T-helper 2 cell treated with Interferon-gamma antibody and Interleukin-4, amounts not matched to agents 100 ng/mL and 5 ng/mL, for 36 hours (primary cell): ENCODE data around the gene C2orf81. TPM values are rescaled to one million over a fixed set of nuclear protein-coding genes. Genes with fewer than 3 reads are reported as not detected.
"Not testable (repeated sequence)": the region's sequence is repeated elsewhere in the genome, so short reads cannot be mapped to it uniquely, and the experiment has no call there.

Experiments used
- intact Hi-C: fragments of 100-400 bp; cut with micrococcal nuclease; formaldehyde crosslinking; loops from one replicate; pipeline ENCODE4 v1.15.1; 2023
- total RNA-seq: library from RNA; stranded (reverse); gene quantifications from 2 replicates; pipeline ENCODE4 v1.2.3, GENCODE V29; 2022

Gene C2orf81
- 1.0 and 1.5 TPM in 2 replicates for total RNA-seq

DNA sequence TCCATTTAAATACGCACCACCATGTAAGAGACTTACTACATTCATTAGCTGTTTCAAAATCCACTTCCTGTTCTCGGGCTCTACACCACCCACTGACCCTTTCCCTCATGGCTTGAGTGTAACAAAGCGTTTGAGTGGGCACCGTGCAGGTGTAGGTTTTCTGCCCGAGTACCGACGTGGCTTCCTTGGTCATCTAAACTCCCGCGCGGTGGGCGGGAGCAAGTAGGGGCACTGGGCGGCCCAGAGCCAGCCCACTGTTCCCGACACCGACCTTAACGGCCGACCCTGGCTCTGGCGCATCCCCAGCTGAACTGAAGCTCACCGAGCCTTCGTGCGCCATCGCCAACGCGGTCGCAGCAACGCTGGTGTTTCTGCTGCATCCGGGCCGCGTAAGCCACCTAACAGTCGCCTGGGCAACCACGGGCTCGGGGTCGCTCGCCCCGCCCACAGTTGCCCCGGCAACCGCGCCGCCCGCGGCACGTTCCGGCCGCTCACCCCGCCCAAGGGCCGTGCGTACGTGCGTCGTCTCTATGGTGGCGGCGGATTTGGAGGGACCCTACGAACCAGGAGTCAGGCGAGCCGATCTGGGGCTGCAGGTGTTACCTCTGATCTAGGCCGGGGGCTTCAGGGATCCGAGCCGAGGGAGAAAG, at the start of gene C2orf81, which contains the start of gene WDR54:
C2orf81 (minus strand) TSS at position 399 of the 650 bp plus-strand sequence; CDS start at position 340, 59 bp downstream.
WDR54 (plus strand) TSS at position 510 of the 650 bp plus-strand sequence. CDS start 424 bp downstream, outside the sequence.
- intact Hi-C loops, result loop anchor here (1.0 to 2.0 kb wide), 7 partner anchors 29 to 243 kb away; partner anchors contain the start of genes AUP1, HTRA2, MOB1A and SEMA4F

DNA sequence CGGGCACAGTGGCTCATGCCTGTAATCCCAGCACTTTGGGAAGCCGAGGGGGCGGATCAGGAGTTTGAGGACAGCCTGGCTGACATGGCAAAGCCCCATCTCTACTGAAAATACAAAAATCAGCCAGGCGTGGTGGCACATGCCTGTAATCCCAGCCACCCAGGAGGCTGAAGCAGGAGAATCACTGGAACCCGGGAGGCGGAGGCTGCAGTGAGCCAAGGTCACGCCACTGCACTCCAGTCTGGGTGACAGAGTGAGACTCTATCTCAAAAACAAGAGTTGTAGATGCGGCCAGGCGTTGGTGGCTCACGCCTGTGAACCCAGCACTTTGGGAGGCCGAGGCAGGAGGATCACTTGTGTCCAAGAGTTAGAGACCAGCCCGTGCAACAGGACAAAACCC, 49.3 kb upstream of the C2orf81 start:
- intact Hi-C loops, result not testable (repeated sequence)

DNA sequence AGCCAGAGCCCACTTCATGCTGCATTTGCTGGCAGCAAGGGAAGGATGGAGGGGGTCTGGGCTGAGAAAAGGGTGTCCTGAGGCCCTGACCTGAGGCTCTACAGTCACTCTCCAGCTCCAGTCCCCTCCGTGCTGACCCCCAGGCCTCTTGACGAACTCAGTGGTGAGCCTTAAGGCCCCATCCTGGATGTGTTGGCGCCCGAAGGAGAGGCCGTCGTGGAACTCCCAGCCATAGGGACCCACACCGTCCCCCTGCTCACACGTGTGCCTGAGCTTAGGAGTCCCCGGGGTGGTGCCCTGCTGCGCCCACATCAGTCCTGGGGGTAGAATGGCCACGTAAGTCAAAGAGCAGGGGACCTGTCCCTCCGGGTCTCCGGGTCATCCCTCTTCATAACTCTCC, 43.0 kb upstream of the C2orf81 start:
- intact Hi-C loops, result no loop called here

DNA sequence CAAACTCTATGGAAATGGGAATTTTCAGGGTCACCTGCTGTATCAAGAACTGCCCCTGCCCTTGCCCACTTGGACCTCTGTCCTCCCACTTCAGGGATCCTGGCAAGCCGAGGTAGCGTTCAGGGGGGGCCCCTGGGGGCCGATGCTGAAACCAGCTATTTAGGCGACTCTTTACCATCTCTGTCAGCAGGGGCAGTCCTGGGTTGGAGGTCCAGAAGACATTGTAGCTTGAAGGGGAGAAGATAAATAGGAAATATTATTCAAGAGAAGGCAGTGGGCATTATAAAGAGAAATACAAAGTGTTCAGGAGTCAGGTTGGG, 41.3 kb upstream of the C2orf81 start:
- intact Hi-C loops, result no loop called here

DNA sequence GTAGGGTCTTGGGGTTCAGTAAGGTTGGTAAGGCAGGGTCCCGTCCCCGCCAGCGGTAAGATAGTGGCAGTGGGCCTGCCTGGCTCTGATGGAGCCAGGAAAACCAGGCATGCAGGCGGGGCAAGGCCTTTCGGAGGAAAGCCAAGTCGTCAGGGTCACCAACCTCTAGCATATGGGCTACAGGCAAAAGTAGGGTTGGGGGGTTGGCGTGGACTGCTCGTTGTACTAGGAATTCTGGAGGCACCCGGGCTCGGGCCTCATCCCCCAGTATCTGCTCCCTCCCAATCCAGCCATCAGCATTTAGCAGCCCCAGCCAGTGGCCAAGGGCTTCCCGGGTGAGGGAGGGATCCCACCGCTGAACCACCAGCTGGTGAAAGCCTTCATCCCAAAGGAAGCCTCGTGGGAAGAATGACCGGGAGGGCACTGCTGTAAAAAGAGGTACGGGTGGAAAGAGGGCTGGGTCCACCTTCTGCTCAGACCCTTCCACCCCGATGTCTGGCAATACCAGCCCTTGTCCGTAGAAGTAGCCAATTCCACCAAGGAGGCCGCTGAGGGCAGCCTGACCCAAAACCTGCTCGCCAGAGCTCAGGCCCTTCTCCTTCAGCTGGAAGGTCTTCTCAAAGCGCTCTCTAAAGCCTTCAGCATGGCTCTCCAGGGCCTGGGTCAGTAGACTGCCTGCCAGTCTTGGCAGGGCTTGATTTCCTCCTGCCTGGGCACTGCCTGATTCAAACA, 40.8 kb upstream of the C2orf81 start:
- intact Hi-C loops, result no loop called here

DNA sequence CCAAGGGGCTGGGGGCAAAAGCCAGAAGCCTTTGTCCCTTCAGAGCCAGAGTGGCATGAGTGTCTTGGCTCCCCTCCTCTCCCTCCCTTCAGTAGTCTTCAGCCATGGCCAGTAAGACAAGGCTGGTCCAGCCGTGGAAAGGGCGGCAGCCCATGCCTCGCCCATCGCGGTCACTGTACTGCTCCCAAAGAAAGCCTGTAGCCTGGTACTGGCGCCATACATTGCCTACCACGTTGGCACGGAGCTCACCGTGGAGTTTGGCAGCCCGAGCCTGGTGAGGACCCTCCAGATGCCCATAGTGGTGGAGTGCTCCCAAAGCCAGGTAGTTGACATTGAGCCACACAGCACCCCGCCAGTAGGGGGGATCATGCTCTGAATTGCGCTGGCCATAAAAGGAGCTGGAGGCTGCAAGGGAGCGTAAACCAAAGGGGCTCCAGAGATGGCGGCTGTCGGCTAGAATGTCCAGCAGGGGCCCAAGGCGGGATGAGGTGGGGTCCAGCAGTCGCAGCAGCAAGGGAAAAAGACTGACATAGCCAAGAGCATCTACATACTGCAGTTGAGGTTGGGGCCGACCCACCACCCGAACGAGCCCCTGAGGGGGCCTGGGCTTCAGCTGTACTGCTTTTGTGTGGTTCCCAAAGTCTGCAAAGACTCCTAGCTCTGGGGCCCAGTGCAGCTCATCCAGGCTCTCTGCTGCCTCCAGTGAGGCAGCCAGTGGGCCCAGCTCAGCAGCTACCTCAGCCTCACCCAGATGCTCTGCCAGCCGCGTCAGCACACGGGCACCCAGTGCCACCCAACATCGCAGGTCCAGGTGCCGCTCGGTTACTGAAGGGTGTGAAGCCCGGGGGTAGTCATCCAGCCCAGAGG, 40.0 kb upstream of the C2orf81 start:
- intact Hi-C loops, result no loop called here

DNA sequence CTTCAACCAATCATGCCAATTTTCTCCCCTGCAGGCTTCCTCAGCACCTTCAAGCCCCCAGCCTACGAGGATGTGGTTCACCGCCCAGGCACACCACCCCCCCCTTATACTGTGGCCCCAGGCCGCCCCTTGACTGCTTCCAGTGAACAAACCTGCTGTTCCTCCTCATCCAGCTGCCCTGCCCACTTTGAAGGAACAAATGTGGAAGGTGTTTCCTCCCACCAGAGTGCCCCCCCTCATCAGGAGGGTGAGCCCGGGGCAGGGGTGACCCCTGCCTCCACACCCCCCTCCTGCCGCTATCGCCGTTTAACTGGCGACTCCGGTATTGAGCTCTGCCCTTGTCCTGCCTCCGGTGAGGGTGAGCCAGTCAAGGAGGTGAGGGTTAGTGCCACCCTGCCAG, 38.8 kb upstream of the C2orf81 start:
- intact Hi-C loops, result not testable (repeated sequence)

DNA sequence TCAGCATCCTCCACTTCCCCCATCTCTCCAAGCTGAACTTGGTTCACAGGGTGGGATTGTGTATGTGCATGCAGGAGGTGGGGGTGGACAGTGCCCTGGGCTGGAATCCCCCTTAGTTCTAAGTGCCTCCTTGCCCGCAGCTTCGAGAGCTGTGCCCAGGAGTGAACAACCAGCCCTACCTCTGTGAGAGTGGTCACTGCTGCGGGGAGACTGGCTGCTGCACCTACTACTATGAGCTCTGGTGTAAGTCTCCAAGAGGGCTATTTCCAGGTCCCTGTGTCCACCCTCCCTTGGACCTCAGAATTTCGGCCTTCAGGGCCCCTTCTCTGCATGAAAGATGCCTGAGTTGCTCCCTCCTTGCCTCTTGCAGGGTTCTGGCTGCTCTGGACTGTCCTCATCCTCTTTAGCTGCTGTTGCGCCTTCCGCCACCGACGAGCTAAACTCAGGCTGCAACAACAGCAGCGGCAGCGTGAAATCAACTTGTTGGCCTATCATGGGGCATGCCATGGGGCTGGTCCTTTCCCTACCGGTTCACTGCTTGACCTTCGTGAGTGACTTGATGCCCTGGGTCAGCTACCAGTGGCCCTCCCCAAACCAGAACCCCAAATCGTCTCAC, 38.2 kb upstream of the C2orf81 start:
- intact Hi-C loops, result loop anchor here (5.0 to 10.0 kb wide), 2 partner anchors 498 to 1385 kb away; partner anchors contain the start of genes POLE4 and SFXN5

DNA sequence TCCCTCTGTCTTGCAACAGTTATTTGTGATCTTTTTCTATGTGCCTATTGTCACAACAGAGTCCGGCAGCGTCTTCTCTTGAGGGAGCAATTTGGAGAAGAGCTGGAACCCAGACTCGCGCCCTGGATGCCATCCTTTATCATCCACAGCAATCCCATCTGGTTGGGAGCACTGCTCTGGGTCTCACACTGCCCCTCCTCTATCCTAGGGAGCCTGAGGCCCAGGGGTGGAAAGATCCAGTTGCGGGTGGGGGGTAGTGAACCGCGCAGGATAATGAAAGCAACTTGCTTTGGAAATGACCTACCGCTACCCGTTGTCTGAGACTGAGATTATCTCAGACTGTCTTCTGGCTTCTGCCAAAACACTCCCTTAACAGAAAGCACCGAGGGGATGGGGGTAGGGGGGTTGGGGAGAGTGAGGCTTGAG, 37.5 kb upstream of the C2orf81 start:
- intact Hi-C loops, result loop anchor here (1.0 to 10.0 kb wide), 6 partner anchors 13 to 1384 kb away; partner anchors contain the start of genes DOK1, MRPL53, MTHFD2 and POLE4

DNA sequence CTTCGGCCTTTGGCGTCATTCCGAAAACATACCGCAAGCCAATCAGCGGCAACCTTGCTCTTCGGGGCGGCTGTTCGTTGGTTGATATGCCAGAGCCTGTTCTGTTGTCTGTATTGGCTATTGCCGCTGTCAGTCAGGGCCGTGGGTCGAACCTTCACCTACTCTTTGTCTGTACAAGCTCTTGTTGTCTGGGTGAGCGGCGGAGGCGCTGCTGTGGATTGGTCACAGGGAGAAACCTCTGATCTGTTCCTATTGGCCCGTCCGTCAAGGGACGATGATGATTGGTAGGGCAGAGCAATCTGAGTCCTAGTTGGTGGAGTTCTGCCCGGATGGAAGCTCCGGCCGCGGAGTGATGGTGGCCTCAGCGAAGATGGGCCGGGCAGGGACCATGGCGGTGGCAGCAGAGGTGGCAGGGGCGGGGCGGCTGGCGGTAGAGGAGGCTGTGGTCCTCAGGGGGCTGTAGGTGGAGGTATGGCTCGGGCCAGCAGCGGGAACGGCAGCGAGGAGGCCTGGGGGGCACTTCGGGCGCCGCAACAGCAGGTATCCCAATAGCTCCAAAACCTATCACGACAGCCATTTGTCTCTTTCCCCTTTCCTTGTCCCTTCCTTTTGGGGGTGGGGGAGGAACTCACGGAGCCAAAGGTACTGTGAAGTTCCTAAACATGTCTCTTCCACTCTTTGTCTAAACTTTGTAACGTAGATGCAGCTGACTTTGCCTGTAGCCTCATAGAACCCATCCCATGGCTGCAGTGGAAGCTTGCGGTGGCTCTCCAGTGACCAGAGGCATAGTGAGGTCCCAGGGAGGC, 36.9 kb upstream of the C2orf81 start, which contains the start of gene WBP1:
WBP1 (plus strand) TSS at position 307 of the 806 bp plus-strand sequence; CDS start at position 472, 165 bp downstream.
- intact Hi-C loops, result loop anchor here (1.0 to 10.0 kb wide), 6 partner anchors 14 to 1384 kb away; partner anchors contain the start of genes DOK1, MRPL53, MTHFD2 and POLE4

DNA sequence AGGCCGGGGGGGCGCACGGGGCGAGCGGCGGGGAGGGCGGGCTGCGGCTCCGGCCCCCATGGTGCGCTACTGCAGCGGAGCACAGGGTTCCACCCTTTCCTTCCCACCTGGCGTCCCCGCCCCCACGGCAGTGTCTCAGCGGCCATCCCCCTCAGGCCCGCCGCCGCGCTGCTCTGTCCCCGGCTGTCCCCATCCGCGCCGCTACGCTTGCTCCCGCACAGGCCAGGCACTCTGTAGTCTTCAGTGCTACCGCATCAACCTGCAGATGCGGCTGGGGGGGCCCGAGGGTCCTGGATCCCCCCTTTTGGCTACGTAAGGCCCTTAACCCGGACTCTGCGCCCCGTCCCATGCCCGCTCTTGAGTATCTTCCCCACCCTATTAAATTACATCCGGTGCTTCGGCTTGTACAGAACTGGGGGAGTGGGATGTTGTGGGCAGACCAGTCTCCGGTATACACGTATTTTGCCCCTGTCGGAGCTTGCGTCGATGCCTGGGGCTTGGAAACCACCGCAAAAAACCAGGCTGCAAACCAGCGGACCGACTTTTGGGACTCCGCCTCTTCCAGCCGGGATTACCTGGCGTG, 36.2 kb upstream of the C2orf81 start:
- intact Hi-C loops, result loop anchor here (1.0 to 10.0 kb wide), 9 partner anchors 15 to 1383 kb away; partner anchors contain the start of genes AUP1, DOK1, HTRA2 and MRPL53

DNA sequence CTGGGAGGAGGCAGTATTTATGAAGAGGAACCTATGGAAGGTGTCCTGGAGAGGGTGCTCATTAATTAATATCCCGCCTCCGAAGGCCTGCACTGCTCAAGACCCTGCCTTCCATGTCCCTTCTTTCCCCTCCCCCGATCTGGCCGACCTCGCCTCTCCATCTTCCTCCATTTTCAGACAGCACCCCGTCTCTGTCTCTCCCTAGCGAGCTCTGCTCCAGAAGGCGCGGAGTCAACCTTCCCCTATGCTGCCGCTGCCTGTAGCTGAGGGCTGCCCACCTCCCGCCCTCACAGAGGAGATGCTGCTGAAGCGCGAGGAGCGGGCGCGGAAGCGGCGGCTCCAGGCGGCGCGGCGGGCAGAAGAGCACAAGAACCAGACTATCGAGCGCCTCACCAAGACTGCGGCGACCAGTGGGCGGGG, 35.7 kb upstream of the C2orf81 start:
- intact Hi-C loops, result loop anchor here (1.0 to 10.0 kb wide), 5 partner anchors 50 to 1382 kb away; partner anchors contain the start of genes AUP1, HTRA2, PCGF1 and POLE4

DNA sequence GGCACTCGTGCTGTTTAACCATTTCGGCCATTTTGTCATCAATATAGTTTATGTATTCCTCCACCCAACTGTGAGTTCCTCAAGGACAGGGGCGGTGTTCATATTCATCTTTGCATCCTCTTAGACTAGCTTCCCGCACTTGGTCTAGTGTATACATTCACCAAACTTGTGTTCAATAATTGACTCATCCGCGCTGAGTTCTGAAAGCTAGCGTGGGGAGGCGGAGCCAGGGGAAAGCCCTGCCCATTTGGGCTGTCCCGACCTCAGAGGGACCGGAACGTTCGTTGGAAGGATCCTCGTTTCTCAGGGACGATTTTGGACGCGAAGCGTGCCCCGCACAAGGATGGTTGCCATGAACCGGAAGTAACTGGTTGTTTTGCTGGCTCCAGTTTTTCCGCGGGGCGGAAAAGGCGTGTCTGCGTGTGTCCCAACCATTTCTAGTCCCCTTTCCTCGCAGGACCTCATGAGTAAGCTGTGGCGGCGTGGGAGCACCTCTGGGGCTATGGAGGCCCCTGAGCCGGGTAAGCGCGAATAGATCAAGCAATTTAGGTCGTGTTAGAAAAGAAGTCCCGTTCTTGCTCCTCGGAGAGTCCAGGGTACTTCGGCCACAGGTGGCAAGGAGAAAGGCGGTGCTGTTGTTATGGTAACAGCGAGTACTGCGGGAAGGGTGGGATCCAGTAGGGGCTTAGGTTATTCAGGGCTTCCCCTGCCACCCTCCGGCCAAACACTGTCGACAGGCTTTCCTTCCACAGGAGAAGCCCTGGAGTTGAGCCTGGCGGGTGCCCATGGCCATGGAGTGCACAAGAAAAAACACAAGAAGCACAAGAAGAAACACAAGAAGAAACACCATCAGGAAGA, 33.5 kb upstream of the C2orf81 start, which contains the start of gene INO80B:
INO80B (plus strand) TSS at position 434 of the 858 bp plus-strand sequence; CDS start at position 464, 30 bp downstream.
- intact Hi-C loops, result loop anchor here (1.0 to 10.0 kb wide), 11 partner anchors 10 to 1380 kb away; partner anchors contain the start of genes C2orf81, CCT7, MOB1A and MOGS

DNA sequence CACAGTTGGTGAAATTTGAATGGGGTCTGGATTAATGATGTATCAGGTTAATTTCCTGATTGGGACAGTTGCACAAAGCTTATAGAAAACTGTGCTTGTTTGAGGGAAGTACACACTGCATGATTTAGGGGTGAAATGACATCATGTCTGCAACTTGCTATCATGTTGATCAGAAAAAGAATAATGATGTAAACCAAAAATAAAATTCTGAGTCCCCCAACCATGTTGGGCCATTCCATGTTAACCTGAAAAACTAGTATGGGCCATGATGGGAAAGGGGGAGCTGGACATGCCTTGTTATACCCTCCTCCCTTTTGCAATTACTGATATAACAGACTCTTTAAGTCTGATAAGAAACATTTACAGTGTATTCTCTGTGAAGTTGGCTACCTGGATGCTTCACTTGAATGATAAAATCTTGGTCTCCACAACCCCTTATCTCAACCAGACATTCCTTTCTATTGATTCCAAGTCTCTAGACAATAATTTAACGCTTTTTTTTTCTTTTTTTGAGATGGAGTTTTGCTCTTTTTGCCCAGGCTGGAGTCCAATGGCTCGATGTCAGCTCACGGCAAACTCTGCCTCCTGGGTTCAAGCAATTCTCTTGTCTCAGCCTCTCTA, 29.3 kb upstream of the C2orf81 start:
- intact Hi-C loops, result loop anchor here (10.0 kb wide), 1 partner anchor 1376 kb away; the partner anchor contains the start of gene SFXN5

DNA sequence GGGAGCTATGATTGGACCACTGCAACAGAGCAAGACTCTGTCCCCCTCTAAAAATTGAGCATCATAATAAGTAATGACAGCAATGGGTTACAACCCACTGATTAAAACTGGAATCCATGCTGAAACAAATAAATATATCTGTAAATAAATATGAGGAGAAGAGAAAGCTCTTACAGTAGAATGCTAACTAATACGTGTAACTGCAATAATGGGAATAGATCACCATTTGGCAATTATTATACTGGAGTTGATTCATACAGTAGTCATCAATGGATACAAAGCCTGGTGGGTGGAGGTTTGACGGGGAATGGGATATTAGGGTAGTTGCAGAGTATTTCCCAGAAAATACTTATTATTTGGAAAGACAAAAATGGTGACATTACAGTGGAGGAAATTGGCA, 27.4 kb upstream of the C2orf81 start:
- intact Hi-C loops, result no loop called here

DNA sequence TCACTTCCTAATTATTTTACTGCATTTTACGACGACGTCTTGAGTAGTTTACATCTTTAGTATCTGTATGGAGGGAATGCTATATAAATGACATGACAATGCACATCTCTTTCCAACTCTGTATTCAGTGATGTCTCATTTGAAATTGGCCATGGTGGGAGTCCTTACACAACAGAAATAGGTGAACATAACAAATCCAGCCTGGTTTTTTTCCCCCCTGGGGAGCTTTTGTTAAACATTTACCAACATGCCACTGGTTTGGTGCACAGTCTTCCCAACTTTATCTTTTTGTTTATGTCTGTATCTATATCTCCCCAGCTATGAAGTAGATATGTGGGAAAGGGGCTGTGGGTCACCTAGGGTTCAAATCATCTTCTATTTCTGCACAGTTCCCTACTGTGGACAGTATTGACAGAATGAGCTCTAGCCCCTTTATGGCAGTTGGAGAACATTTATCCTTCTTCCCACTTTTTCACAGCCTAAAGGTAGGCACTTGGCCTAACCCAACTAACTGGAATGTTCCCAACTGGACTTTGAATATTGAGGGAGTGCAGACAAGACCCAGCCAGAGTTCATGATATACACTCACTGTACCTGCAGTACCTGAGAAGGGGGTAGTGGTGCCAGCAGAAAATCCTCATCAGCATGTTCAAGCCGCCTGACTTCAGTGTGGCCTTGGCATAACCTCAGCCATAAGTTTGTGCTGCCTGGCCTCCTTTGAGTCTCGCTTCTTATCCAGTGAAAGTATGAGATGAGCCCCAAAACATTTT, 26.0 kb upstream of the C2orf81 start:
- intact Hi-C loops, result no loop called here
